ENCODE results near the gene PPM1G.

DNA sequence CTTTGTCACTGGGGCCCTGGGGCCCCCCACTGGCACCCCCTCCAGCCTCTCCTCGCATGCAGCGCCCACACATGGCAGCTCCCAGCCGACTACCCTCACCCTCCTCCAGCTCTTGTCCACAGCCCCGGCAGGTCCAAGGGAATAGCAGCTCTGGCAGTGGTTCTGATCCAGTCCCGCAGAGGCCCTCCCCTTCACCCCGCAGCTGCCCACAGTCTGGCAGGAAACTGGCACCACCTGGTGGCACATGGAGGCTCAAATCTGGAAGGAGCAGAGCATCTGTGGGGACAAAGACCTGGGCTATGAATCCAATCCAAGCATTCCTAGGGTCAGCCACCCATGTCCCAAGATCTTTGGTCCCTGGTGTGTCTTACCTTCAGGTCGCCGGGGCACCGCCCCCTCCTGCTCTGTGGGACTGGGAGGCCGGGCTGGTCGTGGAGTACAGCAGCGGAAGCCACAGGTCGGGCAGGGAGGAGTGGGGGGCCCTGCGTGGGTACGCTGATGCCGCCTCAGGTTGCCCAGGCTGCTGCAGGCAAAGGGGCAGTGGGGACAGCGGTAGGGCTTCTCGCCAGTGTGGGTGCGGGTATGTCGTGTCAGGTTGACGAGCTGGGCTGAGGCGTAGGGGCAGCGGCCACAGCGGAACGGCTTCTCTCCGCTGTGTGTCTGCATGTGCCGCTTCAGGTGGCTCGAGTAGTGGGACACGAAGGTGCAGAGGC, 31.1 kb downstream of the PPM1G start:
- TF ChIP-seq CTCF (IDR thresholded peaks at IDR 0.05) (peak in 2 of 7 experiments; percentile 6 to 13), POLR2A (IDR thresholded peaks at IDR 0.05) (no peak)
